ENCODE results near the gene BST2. TPM values are rescaled to one million over a fixed set of nuclear protein-coding genes. Genes with fewer than 3 reads are reported as not detected.

BST2 gene
- total and polyA plus RNA-seq, 10 of the 15 experiments (the other 5 are each of a cell fraction or from before 2014, with no cell fraction given): 16.6 to 372 (median 264) TPM

- TF ChIP-seq MLLT1 (IDR thresholded peaks at IDR 0.05) (peak; percentile 65; the same call in 1 of the 2 replicates), E4F1 (IDR thresholded peaks at IDR 0.05; ENCODE audit: borderline replicate concordance, partially characterized antibody) (peak; percentile 82), CBX5 (IDR thresholded peaks at IDR 0.05; ENCODE audit: low read depth) (0 out of 2 replicates have a peak, but pooled peaks have one; percentile 18), CBFB (IDR thresholded peaks at IDR 0.05; ENCODE audit: low read depth) (peak; percentile 44; the same call in 1 of the 2 replicates), CREB1 (IDR thresholded peaks at IDR 0.05; ENCODE audit: low read depth) (peak; percentile 93), SKIL (IDR thresholded peaks at IDR 0.05; ENCODE audit: low read depth, poor library complexity, severe bottlenecking) (no peak), IKZF1 (conservative IDR thresholded peaks at IDR 0.05) (peak; percentile 99), NR2C1 (IDR thresholded peaks at IDR 0.05) (peak; percentile 71), MAX (IDR thresholded peaks at IDR 0.05; ENCODE audit: low read depth, low read length) (peak; percentile 72; the same call in 1 of the 2 replicates), MXI1 (IDR thresholded peaks at IDR 0.05; ENCODE audit: low read depth, low read length) (peak; percentile 94), RUNX3 (IDR thresholded peaks at IDR 0.05; ENCODE audit: low read length) (peak; percentile 46; the same call in 1 of the 2 replicates), BMI1 (IDR thresholded peaks at IDR 0.05; ENCODE audit: borderline replicate concordance) (no peak), SIX5 (IDR thresholded peaks at IDR 0.05; ENCODE audit: low read depth, low read length, severe bottlenecking) (peak; percentile 81), SREBF2 (IDR thresholded peaks at IDR 0.05; ENCODE audit: low read length) (peak; percentile 48; the same call in 1 of the 2 replicates), FOXM1 (IDR thresholded peaks at IDR 0.05; ENCODE audit: low read depth, low read length) (no peak), IRF5 (IDR thresholded peaks at IDR 0.05; ENCODE audit: borderline replicate concordance) (no peak), CHD2 (IDR thresholded peaks at IDR 0.05; ENCODE audit: borderline replicate concordance, low read depth, low read length) (peak; percentile 81; the same call in 1 of the 2 replicates), SP1 (IDR thresholded peaks at IDR 0.05; ENCODE audit: low read depth, low read length) (peak; percentile 84), POLR2AphosphoS5 (IDR thresholded peaks at IDR 0.05; ENCODE audit: low read length) (no peak), KLF5 (IDR thresholded peaks at IDR 0.05; ENCODE audit: partially characterized antibody) (no peak), SIN3A (IDR thresholded peaks at IDR 0.05; ENCODE audit: low read depth, low read length) (no peak; the same call in 1 of the 2 replicates)
These were observed 14.4 kb upstream of the BST2 start, which contains the start of gene MVB12A (continued) for GRCh38 chr19:17419621-17420474.
